AG09319 (cell line): ENCODE measurements around the gene SMCR8.

Experiments used
- DNase-seq: peaks from one replicate; pipeline ENCODE4 v3.0.0-alpha.2; 2010; ENCODE audit warnings: low read depth; ENCODE audit errors: extremely low read depth
- TF ChIP-seq, protein P1 (sequence below): IDR thresholded peaks from 2 replicates; pipeline ENCODE4 v1.5.1; 2011; ENCODE audit warnings: low read depth, mild to moderate bottlenecking, inconsistent platforms, low read length, moderate library complexity

The SMCR8 gene

DNA sequence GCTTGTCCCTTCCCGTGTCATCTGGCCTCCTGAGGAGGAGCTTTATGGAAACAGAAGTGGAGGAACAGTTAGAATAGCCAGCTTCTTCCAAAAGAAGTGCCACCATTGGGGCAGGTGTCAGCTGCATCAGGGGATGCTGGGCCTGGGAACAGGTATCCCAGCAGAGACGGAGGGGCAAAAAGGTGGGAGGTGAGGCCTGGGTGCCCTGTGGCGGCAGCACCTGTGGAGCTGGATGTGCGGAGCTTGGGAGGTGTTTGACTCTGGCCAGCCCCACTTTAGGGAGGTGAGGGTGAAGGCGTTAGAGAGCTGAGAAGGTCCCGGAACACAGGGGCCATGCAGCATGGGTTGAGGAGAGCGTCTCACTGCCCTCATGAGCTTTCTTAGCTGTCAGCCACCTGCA is 5.2 kb downstream of the SMCR8 start:
- TF ChIP-seq, protein P1, sequence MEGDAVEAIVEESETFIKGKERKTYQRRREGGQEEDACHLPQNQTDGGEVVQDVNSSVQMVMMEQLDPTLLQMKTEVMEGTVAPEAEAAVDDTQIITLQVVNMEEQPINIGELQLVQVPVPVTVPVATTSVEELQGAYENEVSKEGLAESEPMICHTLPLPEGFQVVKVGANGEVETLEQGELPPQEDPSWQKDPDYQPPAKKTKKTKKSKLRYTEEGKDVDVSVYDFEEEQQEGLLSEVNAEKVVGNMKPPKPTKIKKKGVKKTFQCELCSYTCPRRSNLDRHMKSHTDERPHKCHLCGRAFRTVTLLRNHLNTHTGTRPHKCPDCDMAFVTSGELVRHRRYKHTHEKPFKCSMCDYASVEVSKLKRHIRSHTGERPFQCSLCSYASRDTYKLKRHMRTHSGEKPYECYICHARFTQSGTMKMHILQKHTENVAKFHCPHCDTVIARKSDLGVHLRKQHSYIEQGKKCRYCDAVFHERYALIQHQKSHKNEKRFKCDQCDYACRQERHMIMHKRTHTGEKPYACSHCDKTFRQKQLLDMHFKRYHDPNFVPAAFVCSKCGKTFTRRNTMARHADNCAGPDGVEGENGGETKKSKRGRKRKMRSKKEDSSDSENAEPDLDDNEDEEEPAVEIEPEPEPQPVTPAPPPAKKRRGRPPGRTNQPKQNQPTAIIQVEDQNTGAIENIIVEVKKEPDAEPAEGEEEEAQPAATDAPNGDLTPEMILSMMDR, result no peak
- DNase-seq, result no peak

DNA sequence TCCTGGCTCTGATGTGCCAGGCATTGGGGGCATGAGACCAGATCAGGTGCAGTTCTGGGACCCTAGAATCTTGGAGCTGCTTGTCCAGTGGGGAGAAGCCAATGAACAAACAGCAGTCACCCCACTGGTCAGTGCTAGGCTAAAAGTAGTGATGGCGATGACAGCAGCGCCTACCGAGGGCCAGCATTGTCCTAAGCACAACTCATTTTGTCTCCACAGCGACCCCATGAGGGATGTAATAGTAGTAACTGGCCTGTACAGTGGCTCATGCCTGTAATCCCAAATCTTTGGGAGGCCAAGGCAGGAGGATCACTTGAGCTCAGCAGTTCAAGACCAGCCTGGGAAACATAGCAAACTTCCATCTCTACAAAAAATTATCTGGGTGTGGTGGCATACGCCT is 6.2 kb downstream of the SMCR8 start:
- TF ChIP-seq, protein P1, result no peak; the same call in 1 of the 2 replicates
- no peak for DNase-seq

DNA sequence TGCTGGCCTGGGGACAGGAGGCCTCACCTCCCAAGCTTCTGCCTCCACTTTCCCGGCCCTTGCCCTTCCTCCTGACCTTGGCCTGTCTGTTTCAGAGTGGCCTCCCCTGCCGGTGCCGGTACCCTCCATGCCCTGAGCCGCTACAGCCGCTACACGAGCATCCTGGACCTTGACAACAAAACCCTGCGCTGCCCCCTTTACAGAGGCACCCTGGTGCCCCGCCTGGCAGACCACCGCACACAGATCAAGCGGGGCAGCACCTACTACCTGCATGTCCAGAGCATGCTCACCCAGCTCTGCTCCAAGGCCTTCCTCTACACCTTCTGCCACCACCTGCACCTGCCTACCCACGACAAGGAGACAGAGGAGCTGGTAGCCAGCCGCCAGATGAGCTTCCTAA is 7.4 kb downstream of the SMCR8 start:
- no peak for DNase-seq
- TF ChIP-seq, protein P1, result no peak

DNA sequence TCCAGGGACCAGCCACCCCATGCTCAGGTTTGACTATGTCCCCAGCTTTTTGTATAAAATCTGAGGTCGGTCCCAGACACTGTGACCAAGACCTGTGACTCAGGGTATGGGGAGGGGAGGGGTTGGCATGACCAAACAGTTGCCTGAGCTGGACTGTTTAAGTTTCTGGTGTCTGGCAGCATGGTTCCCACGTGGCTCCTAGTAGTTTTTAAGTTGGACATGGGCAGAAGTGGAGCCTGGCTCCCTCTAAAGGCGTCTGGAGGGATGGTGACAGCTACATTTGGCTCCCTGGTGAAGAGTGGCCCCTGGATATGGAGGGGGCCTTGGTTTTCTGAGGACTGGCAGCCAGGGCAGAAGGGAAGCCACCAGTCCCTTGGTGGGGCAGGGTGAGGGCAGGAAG is 7.9 kb downstream of the SMCR8 start:
- DNase-seq, result no peak
- TF ChIP-seq, protein P1, result no peak; the same call in none of the 2 replicates

DNA sequence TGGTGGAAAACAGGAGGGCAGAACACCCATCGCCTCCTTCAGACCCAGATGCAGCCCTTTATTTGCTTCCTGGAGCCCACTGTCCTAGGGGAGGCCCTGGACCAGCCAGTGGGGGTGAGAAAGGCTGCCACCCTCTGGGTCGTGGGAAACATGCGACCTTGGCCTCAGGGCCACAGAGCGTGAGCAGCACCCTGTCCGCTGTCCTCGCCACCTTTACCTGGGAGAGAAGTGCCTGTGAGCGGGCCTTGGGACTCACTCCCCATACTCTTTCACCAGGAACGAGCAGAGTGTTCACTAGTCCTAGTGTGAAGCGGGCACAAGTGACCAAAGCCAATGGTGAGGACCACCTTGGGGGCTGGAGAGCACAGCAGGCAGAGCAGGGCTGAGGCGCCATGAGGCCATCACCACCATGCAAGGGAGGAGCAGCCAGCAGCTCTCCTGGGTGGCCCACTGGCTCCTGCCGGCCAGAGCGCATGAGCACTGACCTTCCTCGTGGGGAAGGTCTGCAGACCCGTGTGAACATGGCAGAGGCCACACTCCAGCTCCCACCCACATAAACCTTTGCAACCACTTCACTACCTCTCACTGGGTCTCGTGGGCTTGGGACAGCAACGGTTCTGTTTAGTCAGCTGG is 8.5 kb downstream of the SMCR8 start:
- TF ChIP-seq, protein P1, result no peak

DNA sequence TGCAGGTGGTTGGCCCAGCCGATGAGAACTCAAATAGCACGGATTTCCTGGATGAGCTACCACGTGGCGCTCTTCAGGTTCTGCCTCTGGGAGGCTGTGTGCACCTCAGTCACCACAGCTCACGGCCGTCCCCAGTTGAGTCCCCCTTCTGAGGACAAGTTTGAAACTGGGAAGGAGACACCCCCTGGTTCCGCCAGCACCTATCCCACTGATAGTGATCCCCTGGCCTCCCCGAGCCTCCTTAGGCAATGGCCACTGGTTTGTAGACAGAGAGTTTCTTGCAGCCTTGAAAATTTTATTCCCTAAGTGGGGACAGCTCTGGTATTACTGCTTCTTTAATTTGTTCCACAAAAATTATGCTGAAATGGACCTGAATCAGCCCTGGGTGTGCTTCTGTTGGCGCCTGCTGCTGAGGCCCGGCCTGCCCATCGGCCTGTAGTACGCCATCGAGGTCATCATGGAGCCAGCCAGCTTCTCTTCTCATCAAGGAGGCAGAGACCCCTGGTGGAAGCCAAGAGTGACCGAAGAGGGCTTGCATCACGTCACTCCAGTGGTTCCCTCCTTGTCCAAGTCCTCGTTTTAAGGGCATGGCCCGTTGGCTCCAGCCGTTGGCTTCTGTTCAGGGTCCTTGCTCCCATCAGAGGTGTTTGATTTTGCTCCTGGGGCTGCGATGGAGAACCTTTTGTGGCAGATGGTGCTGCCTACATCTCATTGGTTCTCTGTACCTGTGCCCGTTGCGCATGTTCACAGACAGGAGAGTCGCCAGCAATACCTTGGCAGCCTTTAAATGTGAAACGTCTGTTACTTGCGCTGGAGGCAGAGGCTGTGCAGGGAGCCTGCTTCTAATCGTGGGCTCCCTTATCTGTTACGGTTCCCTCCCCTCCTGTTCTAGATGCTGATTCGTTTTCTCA is 9.3 kb downstream of the SMCR8 start:
- TF ChIP-seq, protein P1, result no peak; the same call in 1 of the 2 replicates
- DNase-seq, result no peak

More for the DNA sequence above, 8.5 kb downstream of the SMCR8 start:
- no peak for DNase-seq

DNA sequence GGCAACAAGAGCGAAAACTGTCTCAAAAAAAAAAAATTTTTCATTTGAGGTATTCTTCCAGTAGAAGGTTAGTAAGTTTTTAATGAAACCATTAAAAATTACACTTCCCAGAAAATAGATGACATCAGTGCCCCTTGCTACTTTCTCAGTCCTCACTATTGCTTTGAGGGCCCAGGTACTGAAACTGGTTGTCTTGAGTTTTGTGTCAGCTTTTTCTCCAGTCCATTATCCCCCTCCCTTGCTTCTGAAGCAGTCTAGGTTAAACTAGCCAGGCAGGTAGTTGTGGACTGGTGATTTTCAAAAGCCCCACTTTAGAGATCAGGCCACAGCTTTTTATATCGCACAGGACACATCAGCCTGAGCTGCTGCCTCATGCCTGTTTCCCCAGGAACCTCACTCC is 10.9 kb downstream of the SMCR8 start:
- DNase-seq, result no peak
- TF ChIP-seq, protein P1, result no peak
